GM19240 (cell line): ENCODE results near the gene ZNF846.
A peak's percentile ranks its signal among the peaks of the same experiment; 100 is the strongest.
"Not testable (repeated sequence)": the region's sequence is repeated elsewhere in the genome, so short reads cannot be mapped to it uniquely, and the experiment has no call there.

Experiments
- DNase-seq: peaks from one replicate; pipeline ENCODE4 v3.0.0; 2011; ENCODE audit warnings: low spot score; ENCODE audit not compliant: insufficient read length

ZNF846 gene

GRCh38 chr19:9785367-9786331 lies 17.1 kb upstream of the ZNF846 start:
- peak; percentile 65 for DNase-seq

- DNase-seq: not testable (repeated sequence)
These were observed 15.6 kb upstream of the ZNF846 start for GRCh38 chr19:9784163-9784496.

- DNase-seq: no peak
These were observed 13.8 kb upstream of the ZNF846 start for GRCh38 chr19:9782338-9782737.

GRCh38 chr19:9757544-9758501 lies 10.7 kb downstream of the ZNF846 start:
- no peak for DNase-seq

GRCh38 chr19:9752701-9753443 lies 15.7 kb downstream of the ZNF846 start:
- DNase-seq: no peak

GRCh38 chr19:9751446-9751845 lies 17.1 kb downstream of the ZNF846 start:
- no peak for DNase-seq

GRCh38 chr19:9741476-9742171 lies 26.9 kb downstream of the ZNF846 start:
- no peak for DNase-seq

GRCh38 chr19:9735986-9736385 lies 32.6 kb downstream of the ZNF846 start:
- DNase-seq: no peak

GRCh38 chr19:9730056-9730455 lies 38.5 kb downstream of the ZNF846 start:
- not testable (repeated sequence) for DNase-seq

GRCh38 chr19:9729162-9729561 lies 39.4 kb downstream of the ZNF846 start:
- no peak for DNase-seq

GRCh38 chr19:9727644-9728043 lies 40.9 kb downstream of the ZNF846 start:
- DNase-seq: no peak

- DNase-seq: not testable (repeated sequence)
These were observed 42.9 kb downstream of the ZNF846 start for GRCh38 chr19:9725508-9726201.

- DNase-seq: no peak
These were observed 44.4 kb downstream of the ZNF846 start for GRCh38 chr19:9724157-9724556.

- DNase-seq: no peak
These were observed 46.7 kb downstream of the ZNF846 start for GRCh38 chr19:9721861-9722260.

GRCh38 chr19:9720541-9720940 lies 48.0 kb downstream of the ZNF846 start:
- no peak for DNase-seq

- no peak for DNase-seq
These were observed 56.7 kb downstream of the ZNF846 start for GRCh38 chr19:9711815-9712214.

- DNase-seq: no peak
These were observed 59.2 kb downstream of the ZNF846 start for GRCh38 chr19:9709305-9709704.

- no peak for DNase-seq
These were observed 62.7 kb downstream of the ZNF846 start for GRCh38 chr19:9705836-9706235.

GRCh38 chr19:9702186-9702585 lies 66.4 kb downstream of the ZNF846 start:
- DNase-seq: no peak
